GM21367 (cell line): Measurements from ENCODE around the gene HLA-B.

Experiments used
- ATAC-seq: cut with Tn5 transposase; IDR thresholded peaks from one replicate; pipeline ENCODE4 v1.9.1; 2021; ENCODE audit not compliant: unreplicated experiment

The HLA-B gene

GRCh38 chr6:31308050-31308844 lies 48.7 kb downstream of the HLA-B start:
- ATAC-seq, result no peak

GRCh38 chr6:31307669-31308049 lies 49.3 kb downstream of the HLA-B start:
- ATAC-seq, result no peak

GRCh38 chr6:31305703-31306219 lies 51.2 kb downstream of the HLA-B start:
- no peak for ATAC-seq

- ATAC-seq, result no peak
Measured at GRCh38 chr6:31304683-31305082, 52.3 kb downstream of the HLA-B start.
